HL-60/S4 treated with phorbol 12-myristate 13-acetate at 8.2 ng/mL for 4 days and 3 days (cell line): ENCODE data around the gene CACNA1E.
"Not testable (repeated sequence)": the region's sequence is repeated elsewhere in the genome, so short reads cannot be mapped to it uniquely, and the experiment has no call there.

ENCODE experiments used
- in situ Hi-C: fragments of 300-500 bp; cut with MboI; formaldehyde crosslinking; loops from 2 replicates; pipeline ENCODE4 v1.15.0; 2022; ENCODE audit warnings: low sequenced_read_pairs

Gene CACNA1E

DNA sequence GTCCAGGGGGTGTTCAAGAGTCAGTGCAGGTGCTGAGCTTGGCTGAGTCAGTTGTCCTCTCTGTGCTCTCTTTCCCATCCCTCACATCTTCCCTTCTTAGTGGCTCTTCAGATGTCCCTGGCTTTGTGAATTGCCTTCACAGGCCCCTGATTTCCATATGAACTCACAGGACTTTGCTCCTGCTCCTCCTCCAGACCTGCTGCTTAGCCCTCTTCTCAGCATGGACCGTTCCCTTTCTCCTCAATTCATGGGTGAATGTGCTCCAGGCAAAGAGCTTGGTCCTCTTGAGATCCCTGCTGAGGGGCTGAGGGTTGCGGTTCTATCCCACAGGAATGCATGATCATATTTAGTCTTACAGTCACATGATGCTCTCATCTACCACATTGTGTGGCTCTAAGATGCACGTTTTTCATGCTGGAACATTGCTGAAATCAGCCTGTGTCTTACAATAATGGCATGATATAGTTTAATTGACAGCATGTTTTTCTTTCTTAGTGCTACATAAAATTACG lies 30.5 kb downstream of the CACNA1E start:
- in situ Hi-C loops, result no loop called here

DNA sequence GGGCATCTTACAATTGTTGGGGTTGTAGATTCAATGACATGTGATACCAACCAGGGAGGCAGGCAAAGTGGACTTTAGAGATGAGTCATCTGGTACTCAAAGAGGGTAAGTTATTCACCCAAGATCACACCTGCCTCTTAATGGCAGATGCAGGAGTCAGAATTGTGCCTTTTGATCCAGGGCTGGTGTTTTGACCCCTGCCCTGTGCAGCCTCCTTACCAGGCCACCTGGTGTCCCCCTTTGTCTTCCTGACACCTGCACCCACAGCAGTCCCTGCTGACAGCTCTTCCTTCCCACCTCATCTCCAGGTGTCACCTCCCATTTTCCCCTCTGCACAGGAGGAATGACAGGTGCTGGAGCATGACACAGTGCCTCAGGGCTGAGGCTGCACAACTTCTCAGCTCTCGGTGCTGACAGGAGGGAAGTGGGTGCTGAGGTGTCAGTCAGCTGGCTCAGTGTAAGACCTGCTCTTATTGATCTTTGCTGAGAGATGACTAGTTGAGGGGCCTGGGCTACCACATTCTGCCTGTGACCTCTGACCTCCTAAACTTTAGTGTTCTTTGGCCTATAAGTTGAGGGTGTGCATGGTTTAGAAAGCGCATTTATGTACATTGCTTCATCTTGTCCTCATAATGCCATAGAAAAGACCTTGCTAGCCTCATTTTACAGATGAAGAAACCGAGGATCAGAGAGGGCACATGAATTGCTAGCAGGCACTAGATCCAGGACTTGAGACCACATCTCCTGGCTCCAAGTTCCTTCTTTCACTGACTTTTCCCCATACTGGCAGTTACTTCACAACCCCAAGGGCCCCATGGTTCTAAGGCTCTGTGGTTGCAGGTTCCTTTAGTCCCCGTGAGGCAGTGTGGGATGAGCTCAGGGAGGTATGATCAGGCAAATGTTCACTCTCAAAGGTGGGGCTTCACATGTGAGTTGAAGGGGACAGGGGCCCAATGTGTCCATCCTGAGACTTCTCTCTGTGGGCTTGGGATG lies 31.3 kb downstream of the CACNA1E start:
- in situ Hi-C loops, result no loop called here

- in situ Hi-C loops, result no loop called here
These were observed 33.4 kb downstream of the CACNA1E start for GRCh38 chr1:181516706-181517105.

- in situ Hi-C loops, result no loop called here
These were observed 34.0 kb downstream of the CACNA1E start for GRCh38 chr1:181517181-181517875.

DNA sequence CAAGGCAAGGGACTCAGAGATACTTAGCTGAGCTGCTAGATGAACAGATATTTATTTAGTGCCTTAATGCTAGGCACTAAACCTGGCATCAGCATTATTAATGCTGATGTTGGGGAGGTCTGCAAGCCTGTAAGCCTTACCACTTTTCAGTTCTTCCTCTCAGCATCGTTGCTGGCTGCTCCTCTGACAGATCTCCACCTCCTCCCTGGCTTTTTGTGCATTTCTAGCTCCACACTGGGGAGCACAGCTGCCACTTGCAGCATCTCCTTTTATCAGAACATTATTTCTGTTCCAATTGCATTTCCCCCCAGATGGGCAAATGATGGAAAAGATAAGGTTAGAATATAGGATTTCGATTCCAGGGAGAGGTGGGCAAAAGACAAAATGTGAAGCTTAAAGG lies 34.8 kb downstream of the CACNA1E start:
- in situ Hi-C loops, result no loop called here

DNA sequence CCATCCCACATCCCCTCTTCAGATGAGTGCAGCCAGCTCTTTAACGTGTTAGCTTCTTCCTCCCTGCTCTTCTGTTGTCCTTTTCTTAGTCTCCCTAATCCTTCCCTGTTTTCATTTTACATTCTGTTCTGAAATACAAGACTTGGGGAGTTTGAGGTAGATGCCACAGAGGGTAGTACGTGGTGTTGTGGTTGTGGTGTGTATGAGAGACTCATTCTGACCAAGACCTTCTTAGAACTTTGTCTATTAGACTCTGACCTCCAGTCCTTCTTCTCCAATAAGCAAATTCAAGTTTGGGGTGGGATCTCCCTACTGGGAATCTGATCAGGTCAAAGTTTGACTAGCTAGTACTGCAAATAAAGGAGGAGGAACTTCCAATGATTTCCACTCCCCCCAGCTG lies 39.5 kb downstream of the CACNA1E start:
- in situ Hi-C loops, result no loop called here

DNA sequence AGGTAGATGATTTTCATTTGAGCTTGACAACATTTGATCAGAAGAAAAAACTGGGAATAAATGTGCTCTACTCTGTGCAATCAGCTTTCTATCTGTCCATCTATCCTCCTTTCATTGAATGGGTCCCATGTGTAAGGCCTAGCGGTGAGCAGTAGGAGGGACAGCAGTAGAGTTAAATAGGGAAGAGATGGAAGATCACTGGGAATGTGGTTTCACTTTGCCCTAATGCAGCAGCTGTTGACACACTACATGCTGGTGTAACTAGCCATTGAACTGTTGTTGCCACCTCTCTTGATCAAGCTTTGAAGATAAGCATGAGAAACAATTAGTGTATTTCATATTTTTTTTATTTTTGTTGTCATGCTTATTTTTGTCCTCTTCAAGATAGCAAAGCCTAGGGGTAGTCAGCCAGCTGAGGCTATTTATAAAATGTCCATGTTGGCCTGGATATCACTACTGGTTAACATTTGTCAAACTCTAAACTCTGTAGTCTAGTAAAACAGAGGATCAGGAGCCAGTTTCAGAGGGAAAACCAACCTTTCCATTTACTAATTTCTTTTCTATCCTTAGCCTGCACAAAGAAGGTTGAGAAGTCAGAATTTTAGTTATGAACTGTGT lies 41.9 kb downstream of the CACNA1E start:
- in situ Hi-C loops, result no loop called here

DNA sequence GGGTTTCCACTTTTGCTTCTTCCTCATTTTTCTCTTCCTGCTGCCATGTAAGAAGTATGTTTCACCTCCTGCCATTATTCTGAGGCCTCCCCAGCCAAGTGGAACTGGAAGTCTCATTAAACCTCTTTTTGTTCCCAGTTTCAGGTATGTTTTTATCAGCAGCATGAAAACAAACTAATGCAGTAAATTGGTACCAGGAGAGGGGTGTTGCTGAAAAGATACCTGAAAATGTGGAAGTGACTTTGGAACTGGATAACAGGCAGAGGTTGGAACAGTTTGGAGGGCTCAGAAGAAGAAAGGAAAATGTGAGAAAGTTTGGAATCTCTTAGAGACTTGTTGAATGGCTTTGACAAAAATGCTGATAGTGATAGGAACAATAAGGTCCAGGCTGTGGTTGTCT lies 44.9 kb downstream of the CACNA1E start:
- in situ Hi-C loops, result not testable (repeated sequence)

- in situ Hi-C loops, result no loop called here
These were observed 48.1 kb downstream of the CACNA1E start for GRCh38 chr1:181531441-181531840.

GRCh38 chr1:181531951-181532600 lies 48.8 kb downstream of the CACNA1E start:
- in situ Hi-C loops, result no loop called here

DNA sequence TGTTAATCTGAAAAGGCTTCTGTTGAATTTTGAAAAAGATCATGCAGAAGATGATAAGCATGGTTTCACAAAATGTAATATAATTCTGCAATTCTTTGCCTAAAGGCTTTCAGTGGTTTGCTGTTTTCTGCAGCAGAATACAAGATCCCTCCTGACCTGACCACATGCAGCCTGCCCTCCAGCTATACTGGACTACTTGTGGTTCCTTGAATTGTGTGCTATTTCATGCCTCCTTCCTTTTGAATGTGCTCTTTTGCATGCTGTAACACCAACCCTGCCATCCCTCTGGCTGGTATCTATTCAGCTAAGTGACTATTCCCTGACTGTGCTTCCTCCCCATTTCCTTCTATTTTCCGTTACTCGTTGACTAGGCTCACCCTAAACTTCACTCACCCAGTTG lies 55.5 kb downstream of the CACNA1E start:
- in situ Hi-C loops, result no loop called here

DNA sequence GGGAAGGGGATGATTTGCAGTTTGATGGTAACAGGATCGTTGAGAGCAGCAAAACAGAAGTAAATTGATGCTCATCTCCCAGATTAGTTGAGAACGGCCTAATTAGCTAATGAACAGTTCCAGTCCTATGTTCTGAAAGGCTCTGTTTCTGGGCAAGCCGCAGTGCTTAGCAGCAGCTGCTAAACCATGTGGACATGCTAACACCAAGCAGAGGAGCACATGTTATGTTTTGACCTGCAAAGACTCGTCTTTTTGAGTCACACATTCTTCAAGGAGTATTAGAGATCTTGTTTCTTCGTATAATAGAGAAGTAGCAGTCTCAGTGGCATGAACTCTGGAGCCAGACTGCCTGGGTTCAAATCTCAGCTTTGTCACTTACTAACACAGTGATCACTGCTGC lies 58.1 kb downstream of the CACNA1E start:
- in situ Hi-C loops, result no loop called here

GRCh38 chr1:181541947-181542346 lies 58.6 kb downstream of the CACNA1E start:
- in situ Hi-C loops, result no loop called here

DNA sequence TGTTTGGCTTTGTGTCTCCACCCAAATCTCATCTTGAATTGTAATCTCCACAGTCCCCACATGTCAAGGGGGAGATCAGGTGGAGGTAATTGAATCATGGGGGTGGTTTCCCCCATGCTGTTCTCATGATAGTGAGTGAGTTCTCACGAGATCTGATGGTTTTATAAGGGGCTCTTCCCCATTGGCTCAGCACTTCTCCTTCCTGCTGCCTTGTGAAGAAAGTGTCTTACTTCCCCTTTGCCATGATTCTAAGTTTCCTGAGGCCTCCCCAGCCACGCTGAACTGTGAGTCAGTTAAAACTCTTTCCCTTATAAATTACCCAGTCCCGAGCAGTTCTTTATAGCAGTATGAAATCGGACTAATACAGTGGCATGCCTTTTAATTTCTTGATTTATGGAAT lies 59.1 kb downstream of the CACNA1E start:
- in situ Hi-C loops, result not testable (repeated sequence)

GRCh38 chr1:181545395-181545794 lies 62.1 kb downstream of the CACNA1E start:
- in situ Hi-C loops, result no loop called here

- in situ Hi-C loops, result no loop called here
These were observed 65.2 kb downstream of the CACNA1E start for GRCh38 chr1:181548497-181548896.

- in situ Hi-C loops, result no loop called here
These were observed 67.9 kb downstream of the CACNA1E start for GRCh38 chr1:181551249-181551648.

DNA sequence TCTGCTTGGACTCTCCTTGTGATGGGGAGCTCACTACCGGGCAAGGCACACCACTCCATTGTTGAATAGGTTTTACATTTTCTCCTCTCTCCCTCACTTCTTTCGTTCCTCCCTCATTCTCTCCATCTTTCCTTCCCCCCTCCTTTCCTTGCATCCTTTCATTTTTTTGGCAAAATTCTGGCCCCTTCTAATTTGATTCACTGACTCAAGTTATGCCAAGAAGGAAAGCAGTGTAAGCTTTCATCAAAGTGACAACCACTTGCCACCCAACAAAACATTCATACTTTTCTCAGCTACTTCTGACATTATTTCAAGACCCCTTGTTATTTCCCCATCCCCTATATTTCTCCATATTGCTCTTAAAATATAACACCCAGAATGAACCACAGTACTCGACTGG lies 68.4 kb downstream of the CACNA1E start:
- in situ Hi-C loops, result no loop called here

GRCh38 chr1:181554465-181554864 lies 71.1 kb downstream of the CACNA1E start:
- in situ Hi-C loops, result no loop called here

- in situ Hi-C loops, result no loop called here
These were observed 73.3 kb downstream of the CACNA1E start for GRCh38 chr1:181556631-181557030.

GRCh38 chr1:181557313-181557712 lies 74.0 kb downstream of the CACNA1E start:
- in situ Hi-C loops, result no loop called here
